ENCODE results near the gene CLIC4. TPM values are rescaled to one million over a fixed set of nuclear protein-coding genes. Genes with fewer than 3 reads are reported as not detected.
A peak's percentile ranks its signal among the peaks of the same experiment; 100 is the strongest.

Gene CLIC4
- total RNA-seq, 1 donor from 2014 or later = 353 TPM

DNA sequence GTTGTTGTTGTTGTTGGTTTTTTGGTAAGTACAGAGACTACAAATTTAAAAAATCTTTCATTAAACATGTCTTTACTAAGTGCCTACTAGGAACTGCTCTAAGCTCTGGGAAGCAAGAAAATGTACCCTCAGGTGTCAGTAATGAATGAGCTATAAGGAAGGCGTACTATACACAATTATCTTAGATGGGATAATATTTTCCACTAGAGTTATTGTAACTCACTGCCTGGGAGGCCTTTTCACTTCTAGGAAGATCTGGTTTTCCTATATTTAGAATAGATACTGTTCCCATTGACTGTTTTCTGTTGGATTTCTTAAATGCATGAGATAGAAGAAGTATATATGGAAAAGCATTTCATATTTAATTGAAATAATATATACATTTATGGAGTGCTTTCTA is 19.6 kb downstream of the CLIC4 start:
- H3K36me3 ChIP-seq (ENCODE audit: insufficient read depth, low read length) = peaks cover 4% of the 10 kb centered on the region
- H3K27ac ChIP-seq (ENCODE audit: low read depth, low read length) = no peak overlapping the region
- H3K4me3 Mint-ChIP-seq (ENCODE audit: unreplicated experiment) = no peak overlapping the region
- peaks cover 50% of the 10 kb centered on the region for H4K20me1 ChIP-seq (ENCODE audit: insufficient read depth, low read length)
- no peak overlapping the region for H3K27ac Mint-ChIP-seq (ENCODE audit: unreplicated experiment)
- TF ChIP-seq, protein P1, sequence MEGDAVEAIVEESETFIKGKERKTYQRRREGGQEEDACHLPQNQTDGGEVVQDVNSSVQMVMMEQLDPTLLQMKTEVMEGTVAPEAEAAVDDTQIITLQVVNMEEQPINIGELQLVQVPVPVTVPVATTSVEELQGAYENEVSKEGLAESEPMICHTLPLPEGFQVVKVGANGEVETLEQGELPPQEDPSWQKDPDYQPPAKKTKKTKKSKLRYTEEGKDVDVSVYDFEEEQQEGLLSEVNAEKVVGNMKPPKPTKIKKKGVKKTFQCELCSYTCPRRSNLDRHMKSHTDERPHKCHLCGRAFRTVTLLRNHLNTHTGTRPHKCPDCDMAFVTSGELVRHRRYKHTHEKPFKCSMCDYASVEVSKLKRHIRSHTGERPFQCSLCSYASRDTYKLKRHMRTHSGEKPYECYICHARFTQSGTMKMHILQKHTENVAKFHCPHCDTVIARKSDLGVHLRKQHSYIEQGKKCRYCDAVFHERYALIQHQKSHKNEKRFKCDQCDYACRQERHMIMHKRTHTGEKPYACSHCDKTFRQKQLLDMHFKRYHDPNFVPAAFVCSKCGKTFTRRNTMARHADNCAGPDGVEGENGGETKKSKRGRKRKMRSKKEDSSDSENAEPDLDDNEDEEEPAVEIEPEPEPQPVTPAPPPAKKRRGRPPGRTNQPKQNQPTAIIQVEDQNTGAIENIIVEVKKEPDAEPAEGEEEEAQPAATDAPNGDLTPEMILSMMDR (IDR thresholded peaks at IDR 0.05; ENCODE audit: insufficient read depth, low read depth, low read length) = no peak
- no peak for TF ChIP-seq EZH2 (IDR thresholded peaks at IDR 0.05; ENCODE audit: insufficient read depth, low read length)
- peaks cover 16% of the 10 kb centered on the region for H3K4me1 Mint-ChIP-seq (ENCODE audit: low read depth, unreplicated experiment)
- H3K4me1 ChIP-seq (ENCODE audit: insufficient read depth, low read length) = peaks cover 31% of the 10 kb centered on the region
- no peaks in the 10 kb centered on the region for H3K9me3 Mint-ChIP-seq (ENCODE audit: unreplicated experiment)
- H3K27me3 ChIP-seq (ENCODE audit: insufficient read depth, low read length) = no peaks in the 10 kb centered on the region
- DNase-seq (ENCODE audit: low read depth) (no peak), FAIRE-seq (no peak)
- no peaks in the 10 kb centered on the region for H3K36me3 Mint-ChIP-seq (ENCODE audit: low read depth, unreplicated experiment)
- no peak overlapping the region for H2AFZ ChIP-seq (ENCODE audit: low read depth, low read length)
- no peak overlapping the region for H3K9ac ChIP-seq (ENCODE audit: low read length)
- no peak overlapping the region for H3K4me2 ChIP-seq (ENCODE audit: low read length)
- H3K79me2 ChIP-seq (ENCODE audit: insufficient read depth, low read length) = peaks cover 99% of the 10 kb centered on the region
- H3K4me3 ChIP-seq (ENCODE audit: insufficient read depth, low read depth, low read length) = no peak overlapping the region
- H3K27me3 Mint-ChIP-seq (ENCODE audit: low read depth, unreplicated experiment) = no peaks in the 10 kb centered on the region
- no peaks in the 10 kb centered on the region for H3K9me3 ChIP-seq (ENCODE audit: insufficient read depth, low read depth, low read length)

DNA sequence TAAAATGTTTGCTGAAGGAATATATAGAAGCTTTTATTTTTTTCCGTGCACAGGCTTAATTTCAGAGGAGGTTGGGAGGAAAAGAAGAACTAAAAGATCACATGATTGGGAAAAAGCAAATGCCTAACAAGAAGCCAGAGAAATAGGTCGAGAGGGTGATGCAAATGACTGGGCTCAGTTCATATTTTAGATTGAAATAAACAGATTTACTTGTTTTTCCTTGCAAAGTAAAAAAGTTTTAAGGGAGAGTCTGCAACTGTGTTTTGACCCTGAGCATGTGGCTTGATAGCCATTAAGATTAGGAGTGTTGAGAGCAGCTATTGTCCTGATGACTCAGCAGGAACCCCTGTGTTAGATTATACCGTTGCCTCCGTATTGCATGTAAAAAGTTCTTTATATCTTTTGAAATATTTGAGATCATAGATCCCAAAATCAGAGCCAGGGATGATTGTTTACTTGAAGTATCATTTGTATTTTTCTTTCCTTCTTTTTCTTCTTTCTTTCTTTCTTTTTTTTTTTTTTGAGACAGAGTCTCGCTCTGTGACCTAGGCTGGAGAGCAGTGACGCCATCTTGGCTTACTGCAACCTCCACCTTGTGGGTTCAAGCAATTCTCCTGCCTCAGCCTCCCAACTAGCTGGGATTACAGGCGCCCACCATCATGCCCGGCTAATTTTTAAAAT is 20.2 kb downstream of the CLIC4 start:
- Histone ChIP-seq H3K27ac (ENCODE audit: low read depth, low read length) (peak overlapping the region; percentile 7), H4K20me1 (ENCODE audit: insufficient read depth, low read length) (peaks cover 44% of the 10 kb centered on the region), H3K36me3 (ENCODE audit: insufficient read depth, low read length) (peaks cover 4% of the 10 kb centered on the region), H3K4me2 (ENCODE audit: low read length) (peak overlapping the region; percentile 39), H3K79me2 (ENCODE audit: insufficient read depth, low read length) (peaks cover 96% of the 10 kb centered on the region), H3K4me3 (ENCODE audit: insufficient read depth, low read depth, low read length) (no peak overlapping the region), H3K4me1 (ENCODE audit: insufficient read depth, low read length) (peaks cover 35% of the 10 kb centered on the region), H3K9ac (ENCODE audit: low read length) (no peak overlapping the region), H3K9me3 (ENCODE audit: insufficient read depth, low read depth, low read length) (no peaks in the 10 kb centered on the region), H2AFZ (ENCODE audit: low read depth, low read length) (no peak overlapping the region), H3K27me3 (ENCODE audit: insufficient read depth, low read length) (no peaks in the 10 kb centered on the region)
- H3K4me1 Mint-ChIP-seq (ENCODE audit: low read depth, unreplicated experiment) = peaks cover 16% of the 10 kb centered on the region
- H3K27me3 Mint-ChIP-seq (ENCODE audit: low read depth, unreplicated experiment) = no peaks in the 10 kb centered on the region
- TF ChIP-seq, protein P1 (IDR thresholded peaks at IDR 0.05; ENCODE audit: insufficient read depth, low read depth, low read length) = no peak
- no peak for TF ChIP-seq EZH2 (IDR thresholded peaks at IDR 0.05; ENCODE audit: insufficient read depth, low read length)
- DNase-seq (ENCODE audit: low read depth) (peak; percentile 64), FAIRE-seq (no peak)
- no peak overlapping the region for H3K27ac Mint-ChIP-seq (ENCODE audit: unreplicated experiment)
- peak overlapping the region; percentile 21 for H3K4me3 Mint-ChIP-seq (ENCODE audit: unreplicated experiment)
- no peaks in the 10 kb centered on the region for H3K36me3 Mint-ChIP-seq (ENCODE audit: low read depth, unreplicated experiment)
- H3K9me3 Mint-ChIP-seq (ENCODE audit: unreplicated experiment) = no peaks in the 10 kb centered on the region

- H3K27ac ChIP-seq (ENCODE audit: low read depth, low read length) = no peak overlapping the region
- peaks cover 25% of the 10 kb centered on the region for H4K20me1 ChIP-seq (ENCODE audit: insufficient read depth, low read length)
- no peaks in the 10 kb centered on the region for H3K27me3 Mint-ChIP-seq (ENCODE audit: low read depth, unreplicated experiment)
- no peak overlapping the region for H3K4me2 ChIP-seq (ENCODE audit: low read length)
- FAIRE-seq = no peak
- H3K4me3 ChIP-seq (ENCODE audit: insufficient read depth, low read depth, low read length) = no peak overlapping the region
- no peak overlapping the region for H2AFZ ChIP-seq (ENCODE audit: low read depth, low read length)
- TF ChIP-seq, protein P1 (IDR thresholded peaks at IDR 0.05; ENCODE audit: insufficient read depth, low read depth, low read length) = no peak
- TF ChIP-seq EZH2 (IDR thresholded peaks at IDR 0.05; ENCODE audit: insufficient read depth, low read length) = no peak
- H3K4me1 Mint-ChIP-seq (ENCODE audit: low read depth, unreplicated experiment) = peaks cover 27% of the 10 kb centered on the region
- peaks cover 96% of the 10 kb centered on the region for H3K79me2 ChIP-seq (ENCODE audit: insufficient read depth, low read length)
- H3K4me1 ChIP-seq (ENCODE audit: insufficient read depth, low read length) = peaks cover 43% of the 10 kb centered on the region
- H3K27ac Mint-ChIP-seq (ENCODE audit: unreplicated experiment) = no peak overlapping the region
- no peak for DNase-seq (ENCODE audit: low read depth)
- no peaks in the 10 kb centered on the region for H3K9me3 Mint-ChIP-seq (ENCODE audit: unreplicated experiment)
- H3K36me3 ChIP-seq (ENCODE audit: insufficient read depth, low read length) = peaks cover 4% of the 10 kb centered on the region
- H3K36me3 Mint-ChIP-seq (ENCODE audit: low read depth, unreplicated experiment) = no peaks in the 10 kb centered on the region
- H3K27me3 ChIP-seq (ENCODE audit: insufficient read depth, low read length) = no peaks in the 10 kb centered on the region
- H3K4me3 Mint-ChIP-seq (ENCODE audit: unreplicated experiment) = no peak overlapping the region
- H3K9ac ChIP-seq (ENCODE audit: low read length) = no peak overlapping the region
- no peaks in the 10 kb centered on the region for H3K9me3 ChIP-seq (ENCODE audit: insufficient read depth, low read depth, low read length)
Observed at GRCh38 chr1:24767351-24767750, 22.1 kb downstream of the CLIC4 start.

Data from astrocyte (in vitro differentiated cells and primary cell).